Tibial nerve (tissue), 4 donors: ENCODE data around the gene SYTL1. TPM values are rescaled to one million over a fixed set of nuclear protein-coding genes. Genes with fewer than 3 reads are reported as not detected.

Experiments used
- DNase-seq, 2 donors: peaks; one replicate each; pipeline ENCODE4 v3.0.0-alpha.2; 2019; ENCODE audit warnings: low spot score in 2 of 2
- H3K27ac ChIP-seq, 4 donors: fragments of 200-600 bp; sonication (generic) in 3 of 4; one replicate each; pipeline ENCODE4 v1.5.1; 2017 to 2019; ENCODE audit warnings: mild to moderate bottlenecking in 1 of 4
- H3K27me3 ChIP-seq, 2 donors: fragments of 200-600 bp; sonication (generic) in 1 of 2; one replicate each; pipeline versions ENCODE4 v1.5.1 to v1.6.0; 2017 to 2019
- H3K36me3 ChIP-seq, 3 donors: fragments of 200-600 bp; sonication (generic); one replicate each; pipeline ENCODE4 v1.5.1; 2018 to 2019
- H3K4me1 ChIP-seq, 4 donors: fragments of 200-600 bp; sonication (generic) in 3 of 4; one replicate each; pipeline ENCODE4 v1.5.1; 2017 to 2019
- H3K4me3 ChIP-seq, 4 donors: fragments of 200-600 bp; sonication (generic) in 3 of 4; one replicate each; pipeline ENCODE4 v1.5.1; 2017 to 2019; ENCODE audit warnings: mild to moderate bottlenecking in 1 of 4, moderate library complexity in 1 of 4
- H3K9me3 ChIP-seq, 4 donors: fragments of 200-600 bp; sonication (generic) in 3 of 4; one replicate each; pipeline ENCODE4 v1.5.1; 2017 to 2019
- EP300 ChIP-seq, 2 donors: sonication (generic); formaldehyde crosslinking; IDR thresholded peaks; one replicate each; pipeline ENCODE4 v1.6.1; 2017; ENCODE audit warnings: antibody characterized with exemption in 2 of 2, mild to moderate bottlenecking in 1 of 2
- POLR2A ChIP-seq, 2 donors: fragments of 450-650 bp; IDR thresholded peaks; one replicate each; pipeline ENCODE4 v1.6.1; 2017; ENCODE audit warnings: antibody characterized with exemption in 2 of 2, mild to moderate bottlenecking in 2 of 2, moderate library complexity in 2 of 2
- WGBS, 2 donors: methylation state at CpG; one replicate each; pipeline ENCODE4 v1.1.5; 2018; 5-methylcytosine and 5-hydroxymethylcytosine counted together
- total RNA-seq, 4 donors: library from RNA; depleted of rRNA; stranded (reverse); fragments of >200 nt; gene quantifications; one replicate each; pipeline ENCODE4 v1.1.0, GENCODE V29; 2016
- TF ChIP-seq, protein P1 (sequence below), 5 experiments: fragments of 200-600 bp in 3 of 5; fragments of 450-650 bp in 2 of 5; sonication (generic) in 3 of 5; IDR thresholded peaks; one replicate each; pipeline ENCODE4 v1.5.1; 2016 to 2019; ENCODE audit warnings: antibody characterized with exemption in 5 of 5, mild to moderate bottlenecking in 3 of 5, moderate library complexity in 2 of 5

SYTL1 gene
- total RNA-seq, 4 donors from 2014 or later = 1.2 to 2.7 (median 1.7) TPM

- Histone ChIP-seq H3K27ac (no peak overlapping the region), H3K27me3 (no peaks in the 10 kb centered on the region), H3K4me3 (no peak overlapping the region), H3K4me1 (peaks cover 0 to 70% (median 23%) of the 10 kb centered on the region in 4 donors), H3K9me3 (no peaks in the 10 kb centered on the region), H3K36me3 (peaks cover 0 to 36% (median 4%) of the 10 kb centered on the region in 3 donors)
- WGBS, 2 donors = 90 to 95% methylated on average over 14 to 15 of the region's 15 CpGs
- no peak for TF ChIP-seq EP300 (IDR thresholded peaks at IDR 0.05)
- TF ChIP-seq POLR2A (IDR thresholded peaks at IDR 0.05) = no peak
- TF ChIP-seq, protein P1, sequence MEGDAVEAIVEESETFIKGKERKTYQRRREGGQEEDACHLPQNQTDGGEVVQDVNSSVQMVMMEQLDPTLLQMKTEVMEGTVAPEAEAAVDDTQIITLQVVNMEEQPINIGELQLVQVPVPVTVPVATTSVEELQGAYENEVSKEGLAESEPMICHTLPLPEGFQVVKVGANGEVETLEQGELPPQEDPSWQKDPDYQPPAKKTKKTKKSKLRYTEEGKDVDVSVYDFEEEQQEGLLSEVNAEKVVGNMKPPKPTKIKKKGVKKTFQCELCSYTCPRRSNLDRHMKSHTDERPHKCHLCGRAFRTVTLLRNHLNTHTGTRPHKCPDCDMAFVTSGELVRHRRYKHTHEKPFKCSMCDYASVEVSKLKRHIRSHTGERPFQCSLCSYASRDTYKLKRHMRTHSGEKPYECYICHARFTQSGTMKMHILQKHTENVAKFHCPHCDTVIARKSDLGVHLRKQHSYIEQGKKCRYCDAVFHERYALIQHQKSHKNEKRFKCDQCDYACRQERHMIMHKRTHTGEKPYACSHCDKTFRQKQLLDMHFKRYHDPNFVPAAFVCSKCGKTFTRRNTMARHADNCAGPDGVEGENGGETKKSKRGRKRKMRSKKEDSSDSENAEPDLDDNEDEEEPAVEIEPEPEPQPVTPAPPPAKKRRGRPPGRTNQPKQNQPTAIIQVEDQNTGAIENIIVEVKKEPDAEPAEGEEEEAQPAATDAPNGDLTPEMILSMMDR (IDR thresholded peaks at IDR 0.05) = no peak
- no peak for DNase-seq
These were observed 16.5 kb upstream of the SYTL1 start for GRCh38 chr1:27325286-27325685.

DNA sequence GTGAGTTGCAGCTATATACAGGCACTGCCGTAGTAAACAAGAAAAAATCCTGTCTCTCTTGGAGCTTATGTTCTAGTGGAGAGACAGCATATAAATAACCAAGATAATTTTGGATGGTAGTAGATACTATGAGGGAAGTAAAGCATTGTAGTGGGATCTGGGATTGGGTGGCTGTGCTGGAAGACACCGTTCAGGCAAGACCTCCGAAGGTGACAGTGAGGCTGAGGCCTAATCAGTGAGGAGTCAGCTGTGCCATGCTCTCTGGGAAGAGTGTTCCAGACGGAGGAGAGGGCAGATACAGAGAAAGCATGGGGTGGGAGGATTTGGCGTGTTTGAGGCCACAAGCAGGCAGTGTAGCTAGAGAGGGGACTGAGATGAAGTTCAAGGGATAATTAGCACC lies 13.9 kb upstream of the SYTL1 start:
- H3K36me3 ChIP-seq = peaks cover 2 to 63% (median 10%) of the 10 kb centered on the region in 3 donors

DNA sequence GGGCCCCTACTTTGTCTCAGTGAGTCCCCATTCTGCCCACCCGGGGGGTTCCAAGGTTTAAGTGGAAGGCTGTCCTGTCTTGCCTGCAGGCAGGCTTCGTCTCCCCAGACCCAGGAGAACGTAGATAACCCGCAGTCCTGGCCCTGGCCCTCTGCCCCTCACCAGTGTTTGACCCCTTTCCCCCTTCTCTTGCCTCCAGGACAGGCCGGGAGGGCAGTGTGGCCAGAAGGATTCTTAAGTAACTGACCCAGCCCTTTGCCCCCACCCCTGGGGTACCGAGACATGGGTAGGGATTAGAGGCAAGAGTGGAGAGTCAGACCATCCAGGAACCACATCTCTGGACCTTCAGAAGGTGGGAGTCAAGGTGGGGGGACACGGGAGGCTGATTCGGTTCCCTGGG lies 11.0 kb upstream of the SYTL1 start:
- no peaks in the 10 kb centered on the region for H3K9me3 ChIP-seq
- H3K4me3 ChIP-seq = no peak overlapping the region
- 65 to 76% methylated on average over 8 of the region's 8 CpGs for WGBS, 2 donors
- H3K36me3 ChIP-seq = peaks cover 5 to 76% (median 18%) of the 10 kb centered on the region in 3 donors
- DNase-seq = no peak
- H3K27ac ChIP-seq = no peak overlapping the region
- H3K4me1 ChIP-seq = peaks cover 0 to 33% (median 11%) of the 10 kb centered on the region in 4 donors
- no peaks in the 10 kb centered on the region for H3K27me3 ChIP-seq
- TF ChIP-seq EP300 (IDR thresholded peaks at IDR 0.05) (no peak), POLR2A (IDR thresholded peaks at IDR 0.05) (no peak)
- TF ChIP-seq, protein P1 (IDR thresholded peaks at IDR 0.05) = no peak

More for the DNA sequence above, 13.9 kb upstream of the SYTL1 start:
- Histone ChIP-seq H3K27me3 (no peaks in the 10 kb centered on the region), H3K4me3 (no peak overlapping the region), H3K27ac (no peak overlapping the region), H3K4me1 (peaks cover 0 to 60% (median 20%) of the 10 kb centered on the region in 4 donors), H3K9me3 (no peaks in the 10 kb centered on the region)
- no peak for DNase-seq
- 78 to 80% methylated on average over 5 of the region's 5 CpGs for WGBS, 2 donors
- TF ChIP-seq, protein P1 (IDR thresholded peaks at IDR 0.05) = no peak
- TF ChIP-seq POLR2A (IDR thresholded peaks at IDR 0.05) (no peak), EP300 (IDR thresholded peaks at IDR 0.05) (no peak)

- Histone ChIP-seq H3K27me3 (no peaks in the 10 kb centered on the region), H3K9me3 (no peaks in the 10 kb centered on the region), H3K4me3 (no peak overlapping the region), H3K27ac (no peak overlapping the region), H3K4me1 (peaks cover 0 to 27% (median 9%) of the 10 kb centered on the region in 4 donors), H3K36me3 (peaks cover 5 to 76% (median 18%) of the 10 kb centered on the region in 3 donors)
- WGBS, 2 donors = 81 to 87% methylated on average over 3 of the region's 3 CpGs
- DNase-seq = no peak
- TF ChIP-seq POLR2A (IDR thresholded peaks at IDR 0.05) (no peak), EP300 (IDR thresholded peaks at IDR 0.05) (no peak)
- TF ChIP-seq, protein P1 (IDR thresholded peaks at IDR 0.05) = no peak
These were observed 10.4 kb upstream of the SYTL1 start for GRCh38 chr1:27331426-27331825.

DNA sequence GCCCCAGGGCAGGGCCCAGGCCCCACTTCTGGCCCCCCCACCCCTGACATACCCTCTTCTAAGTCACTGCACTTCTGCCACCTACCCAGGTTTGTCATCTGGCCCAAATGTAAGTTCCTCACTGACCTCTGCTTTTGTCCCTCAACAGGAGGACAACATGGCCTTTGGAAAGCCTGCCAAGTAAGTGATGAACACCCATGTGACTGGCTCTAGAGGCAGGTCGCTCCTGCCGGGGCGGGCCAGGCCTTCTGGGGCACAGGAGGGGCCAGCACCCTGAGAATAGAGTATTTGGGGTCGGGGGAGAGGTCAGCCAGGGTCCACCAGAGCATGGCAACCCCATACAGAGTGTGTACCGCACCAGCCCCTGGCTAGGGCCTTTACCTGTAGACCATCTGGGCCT lies 9.9 kb upstream of the SYTL1 start:
- WGBS, 2 donors = 86 to 94% methylated on average over 5 of the region's 5 CpGs
- no peak for TF ChIP-seq POLR2A (IDR thresholded peaks at IDR 0.05)
- TF ChIP-seq, protein P1 (IDR thresholded peaks at IDR 0.05) = no peak
- no peak for TF ChIP-seq EP300 (IDR thresholded peaks at IDR 0.05)
- Histone ChIP-seq H3K27ac (no peak overlapping the region), H3K9me3 (no peaks in the 10 kb centered on the region), H3K4me3 (no peak overlapping the region), H3K4me1 (peaks cover 0 to 23% (median 5%) of the 10 kb centered on the region in 4 donors), H3K36me3 (peaks cover 5 to 80% (median 18%) of the 10 kb centered on the region in 3 donors), H3K27me3 (no peaks in the 10 kb centered on the region)
- no peak for DNase-seq
